Spleen (tissue), 7 donors: ENCODE results near the gene RARS2.

Experiments used
- POLR2AphosphoS5 ChIP-seq, 3 donors: sonication (generic); formaldehyde crosslinking; IDR thresholded peaks; one replicate each; pipeline ENCODE4 v1.5.1; 2017; ENCODE audit warnings: antibody characterized with exemption in 3 of 3
- TF ChIP-seq, protein P1 (sequence below), 11 experiments: fragments of 200-600 bp in 7 of 11; fragments of 450-650 bp in 4 of 11; sonication (generic) in 4 of 11; IDR thresholded peaks in 8 of 11; conservative IDR thresholded peaks in 3 of 11; 1 replicate in 7 of 11; 2 replicates in 4 of 11; pipeline versions ENCODE4 v1.4.0 to v1.8.0; 2016 to 2021; ENCODE audit warnings: antibody characterized with exemption in 11 of 11, inconsistent platforms in 4 of 11, mild to moderate bottlenecking in 1 of 11
- donor health status: DM: no; HTN: no; CAD: no; lungs with moderate emphysema.
- donor health status: DM: no; HTN: no; CAD: no.
- donor health status: DM: no; HTN: no; CAD: no.

- TF ChIP-seq, protein P1, sequence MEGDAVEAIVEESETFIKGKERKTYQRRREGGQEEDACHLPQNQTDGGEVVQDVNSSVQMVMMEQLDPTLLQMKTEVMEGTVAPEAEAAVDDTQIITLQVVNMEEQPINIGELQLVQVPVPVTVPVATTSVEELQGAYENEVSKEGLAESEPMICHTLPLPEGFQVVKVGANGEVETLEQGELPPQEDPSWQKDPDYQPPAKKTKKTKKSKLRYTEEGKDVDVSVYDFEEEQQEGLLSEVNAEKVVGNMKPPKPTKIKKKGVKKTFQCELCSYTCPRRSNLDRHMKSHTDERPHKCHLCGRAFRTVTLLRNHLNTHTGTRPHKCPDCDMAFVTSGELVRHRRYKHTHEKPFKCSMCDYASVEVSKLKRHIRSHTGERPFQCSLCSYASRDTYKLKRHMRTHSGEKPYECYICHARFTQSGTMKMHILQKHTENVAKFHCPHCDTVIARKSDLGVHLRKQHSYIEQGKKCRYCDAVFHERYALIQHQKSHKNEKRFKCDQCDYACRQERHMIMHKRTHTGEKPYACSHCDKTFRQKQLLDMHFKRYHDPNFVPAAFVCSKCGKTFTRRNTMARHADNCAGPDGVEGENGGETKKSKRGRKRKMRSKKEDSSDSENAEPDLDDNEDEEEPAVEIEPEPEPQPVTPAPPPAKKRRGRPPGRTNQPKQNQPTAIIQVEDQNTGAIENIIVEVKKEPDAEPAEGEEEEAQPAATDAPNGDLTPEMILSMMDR (IDR thresholded peaks at IDR 0.05 in 8 of 11, conservative IDR thresholded peaks at IDR 0.05 in 3 of 11): no peak
- TF ChIP-seq POLR2AphosphoS5 (IDR thresholded peaks at IDR 0.05): no peak
Measured at GRCh38 chr6:87628881-87629280, 39.1 kb upstream of the RARS2 start.
